Chondrocyte (in vitro differentiated cells): ENCODE results near the gene RNF215. TPM values are rescaled to one million over a fixed set of nuclear protein-coding genes. Genes with fewer than 3 reads are reported as not detected.

Experiments
- DNase-seq: peaks from one replicate; pipeline ENCODE4 v3.0.0; 2021; ENCODE audit warnings: mixed read lengths, low spot score
- H3K27ac Mint-ChIP-seq: one replicate; pipeline ENCODE4 v1.8.0; 2021; ENCODE audit warnings: mild to moderate bottlenecking, moderate library complexity, mixed read lengths; ENCODE audit not compliant: unreplicated experiment
- H3K27me3 Mint-ChIP-seq: 2 replicates; pipeline ENCODE4 v1.8.0; 2021; ENCODE audit warnings: low read depth, mixed read lengths
- H3K36me3 Mint-ChIP-seq: 2 replicates; pipeline ENCODE4 v1.8.0; 2021; ENCODE audit warnings: low read depth, mixed read lengths
- H3K4me1 Mint-ChIP-seq: 2 replicates; pipeline ENCODE4 v1.8.0; 2021; ENCODE audit warnings: low read depth, mild to moderate bottlenecking, mixed read lengths
- H3K4me3 Mint-ChIP-seq: one replicate; pipeline ENCODE4 v1.8.0; 2021; ENCODE audit warnings: mild to moderate bottlenecking, moderate library complexity, mixed read lengths; ENCODE audit not compliant: unreplicated experiment
- H3K9me3 Mint-ChIP-seq: 2 replicates; pipeline ENCODE4 v1.8.0; 2021; ENCODE audit warnings: low read depth, mixed read lengths
- total RNA-seq: library from RNA; stranded (reverse); gene quantifications from 3 replicates; pipeline ENCODE4 v1.2.1, GENCODE V29; 2021
- TF ChIP-seq, protein P1 (sequence below): fragments of 200-600 bp; sonication (generic); IDR thresholded peaks from 2 replicates; pipeline ENCODE4 v1.5.0; 2021; ENCODE audit warnings: antibody characterized with exemption, mild to moderate bottlenecking, moderate library complexity

Gene RNF215
- total RNA-seq, 1 donor from 2014 or later = 35.2 TPM

DNA sequence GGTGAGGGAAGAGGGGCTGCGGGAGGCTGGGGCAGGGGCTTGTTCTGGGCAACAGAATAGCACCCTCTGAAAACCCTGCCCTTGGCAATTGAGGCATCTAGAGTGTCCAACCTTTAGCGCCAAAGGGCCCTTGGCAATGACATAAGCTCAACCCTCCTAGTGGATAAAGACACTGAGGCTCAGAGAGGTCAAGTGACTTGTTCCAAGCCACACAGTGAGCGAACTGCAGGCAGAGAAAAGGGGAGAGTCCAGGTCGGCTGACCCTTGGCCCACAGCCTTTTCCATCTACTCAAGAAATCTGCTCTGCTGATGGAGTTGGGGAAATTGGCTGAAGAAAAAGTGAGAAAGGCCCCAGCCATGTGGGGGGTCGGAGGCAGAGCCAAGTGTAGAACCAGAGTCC is 12.5 kb upstream of the RNF215 start:
- TF ChIP-seq, protein P1, sequence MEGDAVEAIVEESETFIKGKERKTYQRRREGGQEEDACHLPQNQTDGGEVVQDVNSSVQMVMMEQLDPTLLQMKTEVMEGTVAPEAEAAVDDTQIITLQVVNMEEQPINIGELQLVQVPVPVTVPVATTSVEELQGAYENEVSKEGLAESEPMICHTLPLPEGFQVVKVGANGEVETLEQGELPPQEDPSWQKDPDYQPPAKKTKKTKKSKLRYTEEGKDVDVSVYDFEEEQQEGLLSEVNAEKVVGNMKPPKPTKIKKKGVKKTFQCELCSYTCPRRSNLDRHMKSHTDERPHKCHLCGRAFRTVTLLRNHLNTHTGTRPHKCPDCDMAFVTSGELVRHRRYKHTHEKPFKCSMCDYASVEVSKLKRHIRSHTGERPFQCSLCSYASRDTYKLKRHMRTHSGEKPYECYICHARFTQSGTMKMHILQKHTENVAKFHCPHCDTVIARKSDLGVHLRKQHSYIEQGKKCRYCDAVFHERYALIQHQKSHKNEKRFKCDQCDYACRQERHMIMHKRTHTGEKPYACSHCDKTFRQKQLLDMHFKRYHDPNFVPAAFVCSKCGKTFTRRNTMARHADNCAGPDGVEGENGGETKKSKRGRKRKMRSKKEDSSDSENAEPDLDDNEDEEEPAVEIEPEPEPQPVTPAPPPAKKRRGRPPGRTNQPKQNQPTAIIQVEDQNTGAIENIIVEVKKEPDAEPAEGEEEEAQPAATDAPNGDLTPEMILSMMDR = no peak
- DNase-seq = no peak
- H3K4me3 Mint-ChIP-seq = no peak overlapping the region
- no peaks in the 10 kb centered on the region for H3K36me3 Mint-ChIP-seq
- no peak overlapping the region for H3K27ac Mint-ChIP-seq
- H3K9me3 Mint-ChIP-seq = no peaks in the 10 kb centered on the region
- peaks cover 33% of the 10 kb centered on the region for H3K4me1 Mint-ChIP-seq
- no peaks in the 10 kb centered on the region for H3K27me3 Mint-ChIP-seq

DNA sequence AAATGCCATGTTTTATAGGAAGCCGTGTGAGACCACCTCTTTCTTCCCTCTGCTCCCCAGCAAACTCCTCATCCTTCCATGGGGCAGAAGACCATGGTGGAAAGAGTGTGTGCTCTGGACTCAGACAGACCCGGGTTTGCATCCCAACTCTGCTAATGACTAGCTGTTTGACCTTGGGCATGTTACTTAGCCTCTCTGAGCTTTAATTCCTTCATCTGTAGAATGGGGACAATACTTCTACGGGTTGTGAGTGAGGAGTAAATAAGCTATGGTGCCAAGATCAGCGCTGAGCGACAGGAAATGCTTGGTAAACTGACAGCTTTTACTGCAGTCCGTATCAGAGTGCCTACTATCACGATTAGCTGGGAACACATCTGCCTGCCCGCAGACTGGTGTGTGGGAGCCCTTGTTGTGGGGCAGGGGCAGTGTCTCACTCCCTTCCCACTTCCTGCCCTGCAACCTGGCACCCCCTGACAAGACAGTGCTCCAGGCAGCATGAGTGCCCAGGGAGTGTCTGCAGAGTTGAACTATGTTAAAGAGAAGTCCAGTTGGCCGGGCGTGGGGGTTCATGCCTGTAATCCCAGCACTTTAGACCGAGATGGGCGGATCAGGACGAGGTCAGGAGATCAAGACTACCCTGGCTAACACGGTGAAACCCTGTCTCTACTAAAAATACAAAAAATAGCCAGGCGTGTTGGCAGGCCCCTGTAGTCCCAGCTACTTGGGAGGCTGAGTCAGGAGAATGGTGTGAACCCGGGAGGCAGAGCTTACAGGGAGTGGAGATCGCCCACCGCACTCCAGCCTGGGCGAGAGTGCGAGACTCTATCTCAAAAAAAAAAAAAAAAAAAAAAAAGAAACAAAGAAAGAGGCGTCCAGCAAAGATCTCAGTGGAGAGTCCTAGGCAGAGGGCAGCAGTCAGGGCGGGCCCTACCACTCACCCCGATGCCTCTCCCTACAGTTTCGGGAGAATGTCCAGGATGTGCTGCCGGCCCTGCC is 11.8 kb upstream of the RNF215 start:
- H3K9me3 Mint-ChIP-seq = no peaks in the 10 kb centered on the region
- peaks cover 33% of the 10 kb centered on the region for H3K4me1 Mint-ChIP-seq
- peak overlapping the region; percentile 87 for H3K4me3 Mint-ChIP-seq
- H3K27ac Mint-ChIP-seq = no peak overlapping the region
- H3K36me3 Mint-ChIP-seq = no peaks in the 10 kb centered on the region
- no peak for DNase-seq
- TF ChIP-seq, protein P1 = no peak
- H3K27me3 Mint-ChIP-seq = no peaks in the 10 kb centered on the region

DNA sequence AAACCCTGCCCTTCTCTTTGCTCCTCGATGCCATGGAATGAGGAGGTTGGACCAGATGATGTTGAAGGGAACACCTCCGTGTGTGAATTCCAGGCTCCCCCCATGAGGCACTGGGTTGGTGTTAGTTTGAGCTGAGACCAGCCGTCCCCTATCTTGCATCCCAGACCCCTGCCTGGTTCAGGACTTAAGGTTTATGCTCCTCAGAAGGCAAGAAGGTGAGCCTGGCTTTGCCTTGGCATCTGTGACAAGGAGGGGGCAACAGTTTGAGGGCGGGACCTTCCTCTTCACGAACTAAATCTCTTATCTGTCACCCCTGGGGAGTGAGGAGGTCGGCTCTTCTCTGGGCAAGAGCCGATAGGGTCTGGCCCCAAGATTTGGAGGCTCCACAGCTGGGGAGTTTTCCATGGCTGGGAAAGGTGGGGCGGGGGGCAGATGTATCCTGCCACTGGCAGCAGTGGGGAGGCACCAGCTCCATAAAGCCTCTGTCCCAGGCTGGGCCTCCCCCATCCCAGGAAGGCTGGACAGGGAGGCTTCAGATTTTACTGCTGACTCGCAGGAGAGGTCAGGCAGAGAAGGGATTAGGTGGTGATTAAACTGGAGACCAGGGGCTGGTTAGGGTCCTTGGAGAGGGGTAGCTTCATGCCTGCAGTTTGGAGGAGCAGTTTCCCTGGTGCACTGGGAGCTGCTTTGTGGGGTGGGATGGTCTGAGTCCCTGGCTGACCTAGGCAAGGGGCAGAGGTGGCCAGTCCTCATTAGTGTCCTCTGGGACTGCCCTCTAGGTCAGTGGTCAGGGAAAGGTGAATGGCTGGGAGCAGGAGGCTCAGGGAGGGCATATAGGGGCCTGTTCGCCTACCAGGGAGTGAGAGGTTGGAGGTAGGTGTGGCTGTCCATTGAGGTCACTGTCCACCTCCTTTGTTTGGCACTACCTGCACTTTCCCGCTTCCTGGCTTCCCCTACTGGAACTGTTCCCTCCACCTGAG is 10.7 kb upstream of the RNF215 start:
- no peaks in the 10 kb centered on the region for H3K36me3 Mint-ChIP-seq
- TF ChIP-seq, protein P1 = no peak
- H3K9me3 Mint-ChIP-seq = no peaks in the 10 kb centered on the region
- no peak for DNase-seq
- H3K27me3 Mint-ChIP-seq = no peaks in the 10 kb centered on the region
- H3K4me1 Mint-ChIP-seq = peaks cover 33% of the 10 kb centered on the region
- no peak overlapping the region for H3K27ac Mint-ChIP-seq
- peak overlapping the region; percentile 87 for H3K4me3 Mint-ChIP-seq

DNA sequence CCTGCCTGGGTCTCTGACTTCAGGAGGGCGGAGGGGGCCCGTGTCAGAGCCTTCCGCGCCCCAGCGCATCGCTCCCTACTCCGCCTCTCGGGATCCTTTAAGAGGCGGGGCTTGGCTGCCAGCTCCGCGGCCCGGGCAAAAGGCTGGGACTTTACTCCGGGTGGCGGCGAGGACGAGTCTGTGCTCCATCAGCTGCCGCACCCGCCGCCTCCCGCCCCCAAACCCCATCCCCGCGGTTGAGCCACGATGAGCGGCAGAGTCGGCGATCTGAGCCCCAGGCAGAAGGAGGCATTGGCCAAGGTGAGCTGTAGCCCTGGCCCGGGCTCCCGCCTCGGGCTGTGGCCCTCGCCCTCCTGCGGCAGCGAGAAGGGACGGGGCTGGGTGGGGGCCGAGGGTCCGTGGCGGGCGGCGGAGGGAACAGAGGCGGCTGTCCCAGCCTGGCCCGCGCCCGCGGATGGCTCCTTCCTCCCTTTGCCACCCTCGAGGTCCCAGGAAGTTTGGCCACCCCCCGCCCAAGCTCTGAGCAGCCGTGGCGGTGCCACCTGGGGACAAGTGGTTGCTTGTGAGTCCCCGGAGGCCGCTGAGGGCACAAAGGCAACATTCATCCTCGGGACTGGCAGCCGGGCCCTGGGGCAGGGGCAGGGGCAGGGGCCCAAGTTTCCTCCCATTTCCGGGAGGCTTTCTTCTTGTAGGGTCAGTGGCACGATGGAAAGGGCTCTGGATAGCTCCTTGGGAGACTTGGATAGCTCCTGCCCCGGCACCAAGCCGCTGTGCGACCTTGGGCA is 9.9 kb upstream of the RNF215 start, which contains the start of gene SEC14L2:
TSS of gene SEC14L2 (plus strand) at position 148 of the 785 bp plus-strand sequence. CDS start at position 247, 99 bp downstream.
- no peaks in the 10 kb centered on the region for H3K27me3 Mint-ChIP-seq
- H3K27ac Mint-ChIP-seq = no peak within 1 kb of the TSS
- peak within 1 kb of the TSS; percentile 87 for H3K4me3 Mint-ChIP-seq
- no peaks in the 10 kb centered on the region for H3K9me3 Mint-ChIP-seq
- no peaks in the 10 kb centered on the region for H3K36me3 Mint-ChIP-seq
- TF ChIP-seq, protein P1 = no peak
- DNase-seq = no peak
- peaks cover 31% of the 10 kb centered on the region for H3K4me1 Mint-ChIP-seq
